Ishikawa (cell line): ENCODE results near the gene MTCH2.

Experiments
- CEBPB ChIP-seq: IDR thresholded peaks from 2 replicates; pipeline ENCODE4 v1.6.1; 2012
- YY1 ChIP-seq: IDR thresholded peaks from 2 replicates; pipeline ENCODE4 v1.6.1; 2012; ENCODE audit warnings: low read depth
- TF ChIP-seq, protein P1 (sequence below): IDR thresholded peaks from 2 replicates; pipeline ENCODE4 v1.6.1; 2012; ENCODE audit warnings: low read depth, mild to moderate bottlenecking

DNA sequence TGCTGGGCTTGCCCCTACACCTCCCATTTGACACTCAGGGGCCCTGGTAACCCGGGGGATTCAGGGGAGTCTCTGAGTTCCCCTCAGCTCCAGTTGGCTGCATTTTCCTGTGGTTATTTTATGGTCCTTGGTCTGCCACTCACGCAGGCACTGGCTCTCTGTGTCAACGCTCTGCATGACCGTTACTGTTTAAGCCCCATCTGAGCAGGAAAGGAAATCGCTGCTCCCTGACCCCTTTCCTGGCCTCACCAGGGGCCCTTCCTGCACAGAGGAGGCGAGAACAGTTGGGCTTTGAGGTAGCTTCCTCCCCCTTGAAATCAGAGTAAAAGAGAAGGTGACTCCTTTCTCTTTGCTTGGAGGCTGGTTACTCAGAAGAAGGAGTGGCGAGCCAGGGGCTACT is 50.6 kb downstream of the MTCH2 start:
- TF ChIP-seq YY1 (no peak), CEBPB (no peak)
- TF ChIP-seq, protein P1, sequence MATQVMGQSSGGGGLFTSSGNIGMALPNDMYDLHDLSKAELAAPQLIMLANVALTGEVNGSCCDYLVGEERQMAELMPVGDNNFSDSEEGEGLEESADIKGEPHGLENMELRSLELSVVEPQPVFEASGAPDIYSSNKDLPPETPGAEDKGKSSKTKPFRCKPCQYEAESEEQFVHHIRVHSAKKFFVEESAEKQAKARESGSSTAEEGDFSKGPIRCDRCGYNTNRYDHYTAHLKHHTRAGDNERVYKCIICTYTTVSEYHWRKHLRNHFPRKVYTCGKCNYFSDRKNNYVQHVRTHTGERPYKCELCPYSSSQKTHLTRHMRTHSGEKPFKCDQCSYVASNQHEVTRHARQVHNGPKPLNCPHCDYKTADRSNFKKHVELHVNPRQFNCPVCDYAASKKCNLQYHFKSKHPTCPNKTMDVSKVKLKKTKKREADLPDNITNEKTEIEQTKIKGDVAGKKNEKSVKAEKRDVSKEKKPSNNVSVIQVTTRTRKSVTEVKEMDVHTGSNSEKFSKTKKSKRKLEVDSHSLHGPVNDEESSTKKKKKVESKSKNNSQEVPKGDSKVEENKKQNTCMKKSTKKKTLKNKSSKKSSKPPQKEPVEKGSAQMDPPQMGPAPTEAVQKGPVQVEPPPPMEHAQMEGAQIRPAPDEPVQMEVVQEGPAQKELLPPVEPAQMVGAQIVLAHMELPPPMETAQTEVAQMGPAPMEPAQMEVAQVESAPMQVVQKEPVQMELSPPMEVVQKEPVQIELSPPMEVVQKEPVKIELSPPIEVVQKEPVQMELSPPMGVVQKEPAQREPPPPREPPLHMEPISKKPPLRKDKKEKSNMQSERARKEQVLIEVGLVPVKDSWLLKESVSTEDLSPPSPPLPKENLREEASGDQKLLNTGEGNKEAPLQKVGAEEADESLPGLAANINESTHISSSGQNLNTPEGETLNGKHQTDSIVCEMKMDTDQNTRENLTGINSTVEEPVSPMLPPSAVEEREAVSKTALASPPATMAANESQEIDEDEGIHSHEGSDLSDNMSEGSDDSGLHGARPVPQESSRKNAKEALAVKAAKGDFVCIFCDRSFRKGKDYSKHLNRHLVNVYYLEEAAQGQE, result no peak
